HG02571 (cell line): ENCODE data around the gene HDGF.

ENCODE experiments used
- ATAC-seq: cut with Tn5 transposase; IDR thresholded peaks from one replicate; pipeline ENCODE4 v1.9.1; 2021; ENCODE audit warnings: mild to moderate bottlenecking, moderate library complexity; ENCODE audit not compliant: unreplicated experiment

HDGF gene

GRCh38 chr1:156726549-156727226, 24.8 kb downstream of the HDGF start:
- no peak for ATAC-seq

- no peak for ATAC-seq
Observed at GRCh38 chr1:156725683-156726280, 25.7 kb downstream of the HDGF start.

- no peak for ATAC-seq
Observed at GRCh38 chr1:156721535-156721934, 29.9 kb downstream of the HDGF start.

- ATAC-seq: no peak
Observed at GRCh38 chr1:156721131-156721530, 30.3 kb downstream of the HDGF start.

GRCh38 chr1:156717351-156717750, 34.1 kb downstream of the HDGF start:
- no peak for ATAC-seq

GRCh38 chr1:156714830-156715229, 36.6 kb downstream of the HDGF start:
- no peak for ATAC-seq

GRCh38 chr1:156712626-156713025, 38.8 kb downstream of the HDGF start:
- no peak for ATAC-seq

GRCh38 chr1:156711011-156711817, 40.3 kb downstream of the HDGF start:
- ATAC-seq: no peak

- ATAC-seq: no peak
Observed at GRCh38 chr1:156709757-156710489, 41.6 kb downstream of the HDGF start.

GRCh38 chr1:156709031-156709430, 42.4 kb downstream of the HDGF start:
- no peak for ATAC-seq

- ATAC-seq: no peak
Observed at GRCh38 chr1:156708218-156708661, 43.2 kb downstream of the HDGF start.

GRCh38 chr1:156707417-156708217, 43.9 kb downstream of the HDGF start:
- ATAC-seq: no peak

GRCh38 chr1:156706657-156707416, 44.6 kb downstream of the HDGF start:
- no peak for ATAC-seq

GRCh38 chr1:156705918-156706656, 45.4 kb downstream of the HDGF start:
- ATAC-seq: no peak

- no peak for ATAC-seq
Observed at GRCh38 chr1:156705321-156705917, 46.1 kb downstream of the HDGF start, which contains the start of gene CRABP2. CRABP2 (minus strand) TSS chr1:156705583; CDS start chr1:156705446, 137 bp downstream.

GRCh38 chr1:156704930-156705320, 46.5 kb downstream of the HDGF start:
- ATAC-seq: no peak

GRCh38 chr1:156704166-156704711, 47.2 kb downstream of the HDGF start:
- ATAC-seq: no peak

- ATAC-seq: no peak
Observed at GRCh38 chr1:156703741-156704140, 47.7 kb downstream of the HDGF start.
